ENCODE measurements around the gene MUSK.
"Not testable (repeated sequence)": the region's sequence is repeated elsewhere in the genome, so short reads cannot be mapped to it uniquely, and the experiment has no call there.

Gene MUSK

DNA sequence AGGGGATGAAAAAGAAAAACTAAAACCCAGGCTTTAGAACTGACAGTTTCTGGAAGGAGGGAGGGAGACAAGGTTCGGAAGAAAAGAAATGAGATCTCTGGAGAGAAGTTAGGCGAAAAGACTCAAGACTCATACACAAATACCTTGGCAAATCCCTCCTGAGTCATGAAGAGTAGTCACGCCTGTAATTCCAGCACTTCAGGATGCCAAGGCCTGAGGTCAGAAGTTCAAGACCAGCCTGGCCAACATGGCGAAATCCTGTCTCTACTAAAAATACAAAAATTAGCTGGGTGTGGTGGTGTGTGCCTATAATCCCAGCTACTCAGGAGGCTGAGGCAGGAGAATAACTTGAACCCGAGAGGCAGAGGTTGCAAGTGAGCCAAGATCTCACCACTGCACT is 27.3 kb downstream of the MUSK start:
- DNase-seq (ENCODE audit: low spot score): not testable (repeated sequence)

DNA sequence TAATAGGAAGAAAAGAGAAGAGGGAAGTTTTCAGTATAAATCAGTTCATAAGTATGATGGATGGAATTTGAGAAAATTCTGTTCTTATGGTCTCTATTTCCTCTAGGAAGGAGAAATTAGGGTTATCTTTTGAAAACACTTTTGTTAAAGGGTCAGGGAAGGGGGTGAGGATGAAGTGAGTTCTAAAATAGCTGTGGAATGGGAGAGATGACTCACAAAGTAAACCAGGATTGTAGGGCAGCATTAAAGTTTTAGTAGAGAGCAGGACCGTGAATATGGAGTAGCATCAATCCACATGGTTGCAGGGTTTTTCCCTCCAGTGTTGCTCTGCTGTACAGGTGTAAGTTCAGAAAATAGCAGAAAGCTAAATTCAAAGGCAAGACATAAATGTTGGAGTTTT is 32.4 kb downstream of the MUSK start:
- no peak for DNase-seq (ENCODE audit: low spot score)

DNA sequence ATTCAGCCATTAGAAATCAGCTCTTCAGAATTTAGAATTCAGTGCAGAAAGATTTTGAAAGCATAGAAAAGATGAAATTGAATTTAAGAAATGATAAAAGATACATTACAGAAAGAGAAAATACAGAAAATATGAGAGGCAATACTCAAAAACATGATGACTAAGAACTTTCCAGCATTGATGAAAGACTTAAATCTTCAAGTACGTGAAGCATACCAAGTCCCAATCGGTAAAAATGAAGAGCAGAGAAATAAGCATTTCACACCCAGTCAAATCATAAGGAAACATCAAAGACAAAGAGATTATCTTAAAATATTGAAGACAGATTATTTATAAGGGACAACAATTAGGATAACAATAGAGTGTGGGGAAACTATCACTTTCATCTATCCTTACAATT is 35.1 kb downstream of the MUSK start:
- DNase-seq (ENCODE audit: low spot score): no peak

DNA sequence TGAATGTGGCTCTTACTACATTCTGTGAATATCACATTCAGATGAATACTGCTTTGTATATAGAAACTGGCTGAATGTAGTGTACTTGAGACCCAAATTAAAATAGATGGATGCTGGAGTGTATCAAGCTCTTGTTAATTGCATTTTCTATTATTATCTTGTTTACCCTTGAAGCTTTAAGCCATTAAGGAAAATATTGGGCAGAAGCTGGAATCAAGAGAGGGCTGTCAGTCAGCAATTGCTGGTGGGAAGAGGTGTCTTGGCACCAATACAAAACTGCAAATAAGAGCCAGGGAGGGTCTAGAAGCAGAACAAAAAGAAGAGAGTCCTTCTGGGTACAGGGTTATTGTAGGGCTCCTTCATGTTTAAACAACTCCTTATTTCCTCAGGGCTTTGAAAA is 38.8 kb downstream of the MUSK start:
- DNase-seq (ENCODE audit: low spot score): no peak

DNA sequence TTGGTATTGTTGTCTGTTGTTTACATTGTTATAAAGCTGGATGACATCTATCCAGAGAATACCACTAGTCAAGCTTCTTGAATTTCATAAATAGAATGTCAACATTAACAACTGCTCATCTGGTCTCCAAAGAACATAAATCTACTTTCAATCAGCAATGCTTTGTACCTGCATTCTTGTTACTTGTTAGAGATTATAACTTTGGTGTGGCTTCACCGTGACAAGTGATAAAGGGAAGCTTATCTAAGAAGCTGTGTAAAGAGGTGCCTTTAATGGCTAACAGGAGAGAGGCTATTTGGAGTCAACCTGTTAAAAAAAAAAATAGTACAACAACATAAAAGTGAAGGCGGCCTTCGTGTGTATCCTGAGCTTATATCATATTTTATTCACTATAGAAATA is 41.8 kb downstream of the MUSK start:
- no peak for DNase-seq (ENCODE audit: low spot score)

DNA sequence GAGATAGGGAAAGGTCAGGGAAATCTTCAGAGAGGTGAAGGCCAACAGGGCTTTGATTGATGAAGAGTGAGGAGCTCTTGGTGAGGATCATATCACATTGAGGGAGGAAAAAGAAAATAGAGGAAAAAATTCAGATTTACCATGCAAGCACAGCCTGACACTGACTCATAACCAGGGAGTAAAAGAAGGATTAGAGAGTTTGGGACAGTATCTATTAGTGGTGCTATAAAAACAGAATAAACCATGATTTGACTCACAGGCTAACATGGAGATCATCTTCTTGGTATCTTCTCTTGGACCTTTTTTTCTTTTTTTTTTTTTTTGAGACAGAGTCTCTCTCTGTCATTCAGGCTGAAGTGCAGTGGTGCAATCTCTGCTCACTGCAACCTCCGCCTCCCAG is 44.4 kb downstream of the MUSK start:
- DNase-seq (ENCODE audit: low spot score): no peak

DNA sequence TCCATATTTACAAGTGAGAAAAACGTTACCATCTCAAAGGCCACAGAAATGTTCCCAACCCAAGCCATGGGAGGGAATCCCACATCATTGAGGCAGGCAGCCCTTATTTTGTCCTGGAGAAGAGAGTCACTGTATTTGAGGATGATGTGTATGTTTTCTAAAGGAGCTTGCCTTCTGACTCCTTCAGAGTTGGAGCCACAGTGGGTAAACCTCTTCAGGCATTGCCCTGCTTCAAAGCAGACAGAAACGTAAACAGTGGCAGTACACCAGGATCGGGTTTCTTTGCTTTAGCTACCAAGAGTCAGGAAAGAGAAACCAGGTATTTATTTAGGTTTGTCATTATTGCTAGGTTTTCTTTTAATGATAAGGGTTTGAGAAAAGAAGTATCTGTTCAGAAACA is 45.7 kb downstream of the MUSK start:
- no peak for DNase-seq (ENCODE audit: low spot score)

DNA sequence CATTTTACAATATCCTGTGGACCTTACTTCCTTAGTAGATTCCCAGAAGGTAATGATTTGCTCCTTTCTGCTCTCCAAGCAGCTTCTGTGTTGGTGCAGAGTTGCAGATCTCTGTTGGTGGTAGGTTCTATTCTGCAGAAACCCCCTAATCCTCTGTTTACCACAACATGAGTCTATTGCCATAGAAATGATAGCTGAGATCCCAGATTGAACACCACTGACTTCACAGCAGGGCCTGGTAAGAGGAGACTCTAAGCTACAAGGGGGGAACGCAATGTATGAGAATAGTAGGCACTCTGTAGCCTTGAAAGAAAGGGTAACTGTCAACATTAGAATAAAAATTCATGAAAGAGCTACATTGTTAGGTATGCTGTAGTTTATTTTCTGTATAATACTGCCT is 59.5 kb downstream of the MUSK start:
- DNase-seq (ENCODE audit: low spot score): no peak

DNA sequence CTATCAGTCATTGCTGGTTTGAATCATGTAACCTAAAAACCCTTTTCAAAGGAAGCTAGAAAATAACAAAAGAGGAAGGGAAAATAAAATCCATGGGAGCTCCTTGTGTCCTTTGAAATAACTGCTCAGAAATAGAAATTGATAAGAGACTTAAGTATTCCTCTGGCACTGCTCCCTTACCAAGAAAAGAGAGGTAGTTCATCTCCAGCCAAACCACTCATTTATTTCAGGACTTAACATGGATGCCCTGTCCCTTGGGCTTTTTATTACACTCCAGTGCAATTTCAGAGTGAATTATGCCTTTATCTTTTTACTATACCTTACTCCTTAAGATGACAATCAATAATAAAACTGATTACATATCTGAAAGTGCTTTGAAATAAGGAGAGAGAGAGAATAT is 61.0 kb downstream of the MUSK start:
- no peak for DNase-seq (ENCODE audit: low spot score)

DNA sequence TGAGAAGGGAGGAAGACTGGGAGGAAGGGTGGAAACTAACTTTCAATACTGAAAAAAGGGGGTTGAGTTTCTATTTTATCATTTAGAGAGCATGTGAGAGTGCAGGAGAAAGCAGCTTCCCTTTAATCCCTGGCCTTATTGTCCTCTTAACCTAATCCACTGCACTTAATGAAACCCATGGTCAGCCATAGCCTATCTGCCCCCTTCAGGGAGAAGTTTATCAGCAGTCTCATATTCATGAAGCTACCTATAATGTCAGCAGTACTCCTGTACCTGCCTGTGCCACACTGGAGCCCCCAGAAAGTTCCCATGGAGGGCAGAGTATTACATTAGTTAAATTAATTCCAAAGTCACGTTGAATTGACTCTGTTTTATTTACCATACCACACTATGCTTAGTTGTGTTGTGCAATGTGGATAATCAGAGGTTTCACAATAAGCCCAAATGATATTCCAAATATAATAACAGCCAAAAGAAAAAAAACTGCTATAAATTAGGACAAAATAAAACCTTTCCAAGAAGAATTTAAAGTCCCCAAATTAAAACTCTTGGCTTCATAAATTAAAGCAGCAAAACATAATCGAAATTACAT is 62.9 kb downstream of the MUSK start:
- no peak for DNase-seq (ENCODE audit: low spot score)

DNA sequence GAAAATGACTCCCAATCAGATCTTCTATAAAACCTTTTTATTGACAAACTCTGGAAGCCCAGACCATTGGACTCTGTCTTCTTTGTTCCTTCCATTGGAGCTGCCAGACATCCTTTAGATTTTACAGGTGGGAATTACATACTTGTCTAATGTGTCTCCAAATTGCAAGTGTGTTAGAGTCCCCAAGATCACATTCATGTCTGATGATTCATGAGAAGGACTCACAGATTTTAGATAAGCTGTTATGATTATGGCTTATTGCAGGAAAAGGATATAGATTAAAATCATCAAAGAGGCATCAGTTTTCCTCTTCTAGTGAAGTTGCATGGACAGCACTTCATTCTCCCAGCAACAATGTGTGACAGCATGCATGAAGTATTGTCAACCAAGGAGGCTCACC is 70.4 kb downstream of the MUSK start:
- no peak for DNase-seq (ENCODE audit: low spot score)

DNA sequence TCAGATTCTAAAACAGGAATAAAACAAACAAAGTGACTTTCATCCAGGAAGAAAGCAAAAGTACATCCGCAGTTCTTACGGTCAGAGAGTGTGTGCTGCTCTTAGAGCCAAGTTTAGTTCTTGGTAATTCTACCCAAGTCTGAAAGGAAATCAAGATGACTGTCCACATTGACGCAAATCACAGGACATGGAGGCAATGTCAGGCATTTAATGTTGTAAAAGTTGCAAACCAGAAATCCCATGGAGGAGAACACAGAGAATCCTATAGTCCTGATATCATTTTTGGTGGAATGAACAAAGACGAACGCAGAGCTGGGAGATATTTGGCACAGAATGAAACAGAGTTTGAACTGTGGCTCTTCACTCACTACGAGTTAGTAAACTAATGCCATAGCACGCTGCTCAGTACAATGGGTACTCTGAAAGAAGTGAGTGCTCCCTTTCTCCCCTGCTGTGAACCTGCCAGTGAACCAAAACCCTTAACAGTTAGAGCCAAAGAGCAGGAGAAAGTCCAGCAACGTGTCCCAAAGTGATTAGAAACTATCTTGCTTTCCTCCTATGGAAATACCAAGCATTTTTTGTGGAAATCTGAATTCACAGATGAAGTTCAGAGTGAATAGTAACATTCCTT is 74.3 kb downstream of the MUSK start:
- DNase-seq (ENCODE audit: low spot score): peak; percentile 45

DNA sequence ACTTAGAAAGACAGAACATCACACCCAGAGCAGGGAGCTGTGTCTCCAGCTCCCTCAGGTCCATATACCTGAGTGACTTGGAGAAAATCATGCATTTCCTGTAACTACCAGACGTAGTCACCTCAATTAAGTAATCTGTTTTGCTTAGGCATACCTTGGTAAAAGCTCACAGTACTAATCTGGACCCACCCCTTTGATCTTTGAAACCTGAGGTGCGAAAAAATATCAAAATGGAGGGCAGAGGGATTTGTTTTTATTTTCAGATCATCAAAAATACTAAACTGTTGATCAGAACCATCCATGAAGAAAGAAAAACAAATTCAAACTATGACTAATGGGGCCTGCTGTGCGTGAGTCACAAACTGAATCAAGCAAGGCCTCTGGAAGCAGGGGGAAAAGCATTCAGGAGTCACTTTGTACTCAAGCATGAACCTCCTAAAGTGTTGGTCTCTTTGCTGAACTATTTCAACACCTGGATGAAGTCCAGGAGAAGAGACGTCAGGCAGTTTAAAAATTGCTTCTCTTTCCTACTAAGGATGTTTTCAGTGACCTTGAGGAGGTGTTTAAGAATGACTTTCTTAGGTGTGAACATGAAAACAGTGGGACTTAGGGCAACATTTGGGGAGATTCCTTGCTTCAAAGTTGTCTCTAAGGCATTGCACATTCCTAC is 76.3 kb downstream of the MUSK start:
- peak; percentile 52 for DNase-seq (ENCODE audit: low spot score)

DNA sequence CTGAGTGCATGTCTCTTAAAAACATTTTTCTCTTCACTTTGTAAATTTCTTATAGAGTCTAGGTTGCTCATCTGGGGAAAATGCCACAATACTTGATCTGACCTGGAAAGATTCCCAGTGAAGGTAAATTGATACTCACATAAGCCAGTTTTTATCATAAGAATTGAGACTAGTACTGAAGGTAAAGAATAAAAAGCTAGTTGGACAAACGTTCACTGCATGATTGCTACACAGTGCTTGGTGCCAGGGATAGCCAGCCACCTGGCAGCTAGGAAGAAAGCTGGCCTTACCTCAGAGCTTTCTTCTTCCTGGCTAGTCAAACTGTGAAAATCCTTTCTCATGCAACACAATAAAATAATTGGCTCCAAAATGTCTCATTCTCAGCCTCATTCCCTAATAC is 77.1 kb downstream of the MUSK start:
- no peak for DNase-seq (ENCODE audit: low spot score)

DNA sequence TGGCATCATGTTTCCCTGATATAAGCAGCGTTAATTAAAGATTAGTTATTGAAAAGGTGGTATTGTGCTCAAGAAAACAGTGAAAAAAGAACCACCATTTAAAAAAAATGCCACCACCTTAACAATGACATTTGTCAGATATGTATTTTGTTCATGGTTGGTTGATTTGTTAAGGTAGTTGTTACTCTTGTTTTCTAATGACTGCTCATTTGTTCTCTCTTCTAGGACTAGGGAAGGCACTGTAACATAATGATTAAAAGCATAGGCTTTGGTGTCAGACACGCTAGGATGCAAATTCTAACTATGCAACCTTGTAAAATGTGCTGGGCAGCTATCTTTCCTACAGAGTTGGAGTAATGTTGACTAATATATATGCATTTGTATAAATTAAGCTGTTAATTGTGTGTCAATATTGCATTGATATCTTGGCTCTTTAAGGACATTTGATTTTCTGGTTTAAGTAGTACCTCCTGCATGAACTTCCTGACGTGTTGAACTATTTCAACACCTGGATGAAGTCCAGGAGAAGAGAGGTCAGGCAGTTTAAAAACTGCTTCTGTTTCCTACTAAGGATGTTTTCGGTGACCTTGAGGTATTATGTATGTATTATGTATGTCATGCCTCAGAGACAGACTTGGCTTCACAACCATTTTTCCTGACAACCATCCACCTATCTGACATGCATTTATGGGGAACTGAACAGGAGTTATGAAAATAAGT is 77.8 kb downstream of the MUSK start:
- no peak for DNase-seq (ENCODE audit: low spot score)

DNA sequence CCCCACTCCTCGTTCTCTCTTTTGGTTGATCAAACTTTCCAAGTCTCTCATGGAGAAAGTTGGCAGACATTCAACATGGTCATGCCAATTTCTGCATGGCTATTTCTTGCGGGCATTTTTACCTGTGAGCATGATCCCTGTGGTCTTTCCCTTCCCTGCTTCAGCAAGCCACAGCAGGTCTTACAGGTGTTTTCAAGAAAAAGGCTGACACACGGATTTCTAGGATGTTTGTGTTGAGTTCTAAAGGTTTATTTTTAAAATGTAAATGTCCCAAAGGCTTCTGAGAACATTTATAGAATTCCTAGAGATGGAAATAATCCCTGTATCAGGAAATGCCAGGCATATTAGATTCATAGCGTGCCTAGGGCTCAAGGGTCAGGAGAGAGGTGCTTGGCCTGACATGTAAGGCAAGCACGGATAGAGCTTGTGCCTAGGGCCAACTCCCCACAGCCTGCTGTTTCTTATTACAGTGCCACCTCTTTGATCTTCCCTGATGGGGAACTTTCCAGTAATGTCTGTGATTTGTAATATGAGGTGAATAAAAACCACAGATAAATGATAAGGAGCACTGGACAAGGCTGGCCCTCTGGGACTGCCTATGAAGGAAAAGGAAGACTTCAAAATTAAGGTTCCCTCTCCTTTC is 79.8 kb downstream of the MUSK start:
- DNase-seq (ENCODE audit: low spot score): no peak

DNA sequence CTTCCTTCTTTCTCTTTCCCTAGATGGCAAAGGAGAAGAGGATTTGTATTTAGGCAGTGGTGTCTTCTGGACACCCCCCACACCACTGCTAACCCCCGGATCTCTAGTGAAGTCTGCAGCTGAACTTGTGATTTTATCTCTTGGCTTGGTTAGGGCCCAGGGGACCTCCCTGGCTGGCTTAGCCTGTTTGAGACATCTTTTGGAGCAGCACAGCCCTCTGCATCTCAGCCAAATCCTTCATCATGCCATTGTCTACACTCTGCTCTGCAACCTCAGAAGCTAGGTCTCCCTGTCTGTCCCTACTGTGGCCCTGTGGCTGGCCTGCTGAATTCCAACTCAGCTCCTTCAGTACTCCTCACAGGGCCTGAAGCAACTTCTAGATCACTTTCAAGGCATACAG is 81.7 kb downstream of the MUSK start:
- no peak for DNase-seq (ENCODE audit: low spot score)

DNA sequence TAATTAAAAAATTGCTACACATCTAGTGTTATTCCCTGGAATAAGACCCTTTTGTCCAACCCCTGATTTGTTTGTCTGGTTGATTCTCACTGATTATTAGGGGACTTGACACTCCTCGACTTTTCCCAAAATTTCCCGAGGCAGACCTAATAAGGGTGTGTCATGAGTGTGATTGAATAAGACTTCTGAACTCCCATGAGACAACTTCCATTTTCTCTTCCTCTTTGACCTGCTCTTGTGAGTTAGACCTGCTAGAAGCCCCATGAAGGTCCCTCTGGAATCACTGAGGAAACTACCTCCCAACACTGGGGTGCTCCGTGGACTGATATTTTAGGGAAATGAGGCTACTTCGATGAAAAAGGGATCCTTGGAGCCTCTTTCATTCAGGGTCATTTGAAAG is 83.4 kb downstream of the MUSK start:
- no peak for DNase-seq (ENCODE audit: low spot score)

DNA sequence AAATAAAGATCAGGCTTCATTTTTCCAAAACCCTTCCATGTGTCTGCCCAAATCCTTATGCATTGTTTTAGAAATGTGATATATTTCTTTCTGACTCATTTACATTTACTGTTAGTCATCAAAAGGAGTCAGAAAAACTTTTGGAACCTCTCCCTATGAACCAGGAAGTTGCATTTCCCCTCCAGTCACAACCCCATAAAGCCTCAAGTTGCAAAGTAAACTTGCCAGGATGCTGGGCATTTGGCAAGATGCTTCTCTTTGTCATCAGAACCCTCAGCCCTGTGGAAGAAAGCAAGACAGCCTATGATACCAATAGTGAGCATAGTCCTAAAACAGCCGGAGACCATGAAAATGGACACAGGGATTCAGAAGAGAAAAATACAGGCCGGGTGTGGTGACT is 84.2 kb downstream of the MUSK start:
- DNase-seq (ENCODE audit: low spot score): no peak

DNA sequence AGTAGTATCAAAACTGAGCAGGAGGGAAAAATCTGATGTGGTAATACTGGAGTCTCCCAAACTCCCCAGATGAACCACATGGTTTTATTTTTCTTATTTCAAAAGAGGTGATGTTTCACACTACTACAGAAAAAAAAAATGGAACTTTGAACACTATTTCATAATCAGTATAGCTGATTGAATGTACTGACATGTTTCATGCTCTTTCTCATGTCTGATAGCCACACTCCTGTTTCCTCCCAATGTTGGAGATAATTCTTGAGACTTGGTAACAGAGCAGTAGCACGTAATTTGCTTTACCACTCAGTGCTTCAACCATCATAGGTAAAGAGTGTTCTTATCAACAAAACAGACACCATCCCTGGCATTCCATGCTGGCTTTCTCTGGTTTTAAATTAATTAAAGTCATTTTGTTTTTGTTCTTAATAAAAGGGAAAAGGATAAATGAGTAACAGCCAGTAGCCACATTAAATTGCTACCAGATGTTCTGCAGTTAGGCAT is 85.2 kb downstream of the MUSK start:
- DNase-seq (ENCODE audit: low spot score): no peak

DNA sequence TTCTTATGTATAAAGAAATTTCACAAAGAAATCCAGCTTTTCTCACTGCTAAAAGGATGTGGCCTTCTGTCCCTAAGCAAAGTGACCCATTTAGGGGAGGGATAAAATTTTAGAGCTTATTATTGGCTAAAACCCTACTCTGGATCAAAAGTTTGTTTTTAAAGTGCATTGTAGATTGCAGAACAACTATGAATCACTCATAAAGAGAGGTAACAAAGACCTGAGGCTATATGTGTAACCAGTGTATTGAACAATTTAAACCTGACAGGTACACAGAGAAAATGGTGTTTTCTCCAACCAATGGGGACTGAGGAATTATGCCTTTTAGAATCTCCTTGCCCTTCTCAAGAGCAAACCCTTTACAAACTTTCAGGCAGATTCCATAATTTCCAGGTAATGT is 86.6 kb downstream of the MUSK start:
- no peak for DNase-seq (ENCODE audit: low spot score)

DNA sequence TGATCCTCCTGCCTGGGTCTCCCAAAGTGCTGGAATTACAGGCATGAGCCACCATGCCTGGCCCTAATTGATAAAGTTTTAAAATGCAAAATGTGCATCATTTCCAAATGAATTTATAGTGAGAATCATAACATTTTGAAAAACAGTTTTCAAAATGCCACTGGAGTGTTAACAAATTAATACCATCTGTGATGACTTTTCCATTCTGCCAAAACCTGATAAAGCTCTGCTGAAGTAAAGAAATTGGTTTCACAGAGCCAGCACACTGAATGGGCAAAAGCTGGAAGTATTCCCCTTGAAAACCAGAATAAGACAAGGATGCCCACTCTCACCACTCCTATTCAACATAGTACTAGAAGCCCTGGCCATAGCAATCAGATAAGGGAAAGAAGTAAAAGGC is 89.6 kb downstream of the MUSK start:
- no peak for DNase-seq (ENCODE audit: low spot score)

DNA sequence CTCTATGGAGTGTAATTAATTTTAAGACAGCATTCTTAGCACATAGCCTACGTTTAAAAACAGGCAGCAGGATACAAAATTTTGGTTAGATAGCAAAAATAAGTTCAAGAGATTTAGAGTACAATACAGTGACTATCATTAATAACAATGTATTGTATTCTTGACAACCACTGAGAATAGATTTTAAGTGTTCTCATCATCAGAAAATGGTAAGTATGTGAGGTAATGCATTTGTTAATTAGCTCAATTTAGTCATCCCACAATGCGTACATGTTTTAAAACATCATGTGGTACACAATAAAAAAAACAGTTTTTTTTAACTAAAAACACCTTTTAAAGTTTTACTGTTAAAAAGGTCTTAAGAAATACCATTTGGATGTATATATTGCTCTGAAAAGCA is 94.2 kb downstream of the MUSK start:
- DNase-seq (ENCODE audit: low spot score): no peak

Measured in Ammon's horn (tissue), 1 donor.